Epithelial cell of esophagus (primary cell): Measurements from ENCODE around the gene SQOR.
A peak's percentile ranks its signal among the peaks of the same experiment; 100 is the strongest.

Experiments used
- DNase-seq: peaks from one replicate; pipeline ENCODE4 v3.0.0; 2010; ENCODE audit warnings: low read depth
- H3K4me3 ChIP-seq: 2 replicates; pipeline ENCODE4 v1.5.1; 2011; ENCODE audit warnings: mild to moderate bottlenecking, low read length, control low read depth
- TF ChIP-seq, protein P1 (sequence below): IDR thresholded peaks from 2 replicates; pipeline ENCODE4 v1.5.1; 2011; ENCODE audit warnings: low read depth, mild to moderate bottlenecking, low read length, control low read depth, inconsistent platforms; ENCODE audit not compliant: insufficient read depth; ENCODE audit errors: missing control alignments

SQOR gene

DNA sequence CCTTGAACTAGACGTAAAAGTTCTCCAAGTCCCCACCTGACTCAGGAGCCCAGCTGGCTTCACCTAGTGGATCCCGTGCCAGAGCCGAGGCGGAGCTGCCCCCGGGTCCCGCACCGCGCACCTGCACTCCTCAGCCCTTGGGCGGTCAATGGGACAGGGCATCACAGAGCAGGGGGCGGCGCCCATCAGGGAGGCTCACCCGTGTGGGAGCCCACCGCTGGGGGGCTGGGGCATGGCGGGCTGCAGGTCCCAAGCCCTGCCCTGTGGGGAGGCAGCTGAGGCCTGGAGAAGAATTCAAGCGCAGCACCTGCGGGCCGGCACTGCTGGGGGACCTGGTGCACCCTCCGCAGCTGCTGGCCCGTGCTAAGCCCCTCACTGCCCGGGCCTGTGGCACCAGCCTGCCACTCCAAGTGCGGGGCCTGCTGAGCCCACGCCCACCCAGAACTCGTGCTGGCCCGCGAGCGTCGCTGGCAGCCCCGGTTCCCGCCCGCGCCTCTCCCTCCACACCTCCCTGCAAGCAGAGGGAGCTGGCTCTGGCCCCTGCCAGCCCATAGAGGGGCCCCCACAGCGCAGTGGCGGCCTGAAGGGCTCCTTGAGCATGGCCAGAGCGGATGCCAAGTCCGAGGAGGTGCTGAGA is 16.2 kb downstream of the SQOR start:
- no peak for DNase-seq
- TF ChIP-seq, protein P1, sequence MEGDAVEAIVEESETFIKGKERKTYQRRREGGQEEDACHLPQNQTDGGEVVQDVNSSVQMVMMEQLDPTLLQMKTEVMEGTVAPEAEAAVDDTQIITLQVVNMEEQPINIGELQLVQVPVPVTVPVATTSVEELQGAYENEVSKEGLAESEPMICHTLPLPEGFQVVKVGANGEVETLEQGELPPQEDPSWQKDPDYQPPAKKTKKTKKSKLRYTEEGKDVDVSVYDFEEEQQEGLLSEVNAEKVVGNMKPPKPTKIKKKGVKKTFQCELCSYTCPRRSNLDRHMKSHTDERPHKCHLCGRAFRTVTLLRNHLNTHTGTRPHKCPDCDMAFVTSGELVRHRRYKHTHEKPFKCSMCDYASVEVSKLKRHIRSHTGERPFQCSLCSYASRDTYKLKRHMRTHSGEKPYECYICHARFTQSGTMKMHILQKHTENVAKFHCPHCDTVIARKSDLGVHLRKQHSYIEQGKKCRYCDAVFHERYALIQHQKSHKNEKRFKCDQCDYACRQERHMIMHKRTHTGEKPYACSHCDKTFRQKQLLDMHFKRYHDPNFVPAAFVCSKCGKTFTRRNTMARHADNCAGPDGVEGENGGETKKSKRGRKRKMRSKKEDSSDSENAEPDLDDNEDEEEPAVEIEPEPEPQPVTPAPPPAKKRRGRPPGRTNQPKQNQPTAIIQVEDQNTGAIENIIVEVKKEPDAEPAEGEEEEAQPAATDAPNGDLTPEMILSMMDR = no peak
- H3K4me3 ChIP-seq = no peak overlapping the region

DNA sequence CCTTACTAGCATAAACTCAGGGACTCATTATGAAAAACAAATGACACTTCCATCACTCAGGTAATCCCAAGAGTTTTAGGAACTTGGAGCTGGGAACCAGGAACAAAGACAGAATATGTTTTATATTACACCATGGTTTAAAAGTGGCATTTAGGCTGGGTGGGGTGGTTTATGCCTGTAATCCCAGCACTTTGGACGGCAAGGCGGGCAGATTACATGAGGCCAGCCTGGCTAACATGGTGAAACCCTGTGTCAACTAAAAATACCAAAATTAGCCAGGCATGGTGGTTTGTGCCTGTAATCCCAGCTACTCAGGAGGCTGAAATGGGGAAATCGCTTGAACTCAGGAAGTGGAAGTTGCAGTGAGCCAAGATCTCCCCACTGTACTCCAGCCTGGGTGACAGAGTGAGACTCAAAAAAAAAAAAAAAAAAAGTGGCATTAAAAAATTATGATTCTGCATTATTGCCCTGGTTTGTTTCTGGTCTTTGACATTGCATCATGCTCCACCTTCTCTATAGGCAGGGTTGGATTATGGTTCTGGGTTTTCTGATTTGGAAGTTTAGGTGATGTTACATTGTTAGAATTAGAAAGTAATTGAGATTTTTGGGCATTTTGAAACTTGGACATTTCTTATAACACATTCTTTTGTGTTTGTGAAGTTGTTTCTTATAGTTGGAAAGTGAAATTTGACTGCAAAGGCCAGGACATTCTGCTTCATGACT is 19.0 kb downstream of the SQOR start:
- TF ChIP-seq, protein P1 = no peak
- no peak for DNase-seq
- no peak overlapping the region for H3K4me3 ChIP-seq

DNA sequence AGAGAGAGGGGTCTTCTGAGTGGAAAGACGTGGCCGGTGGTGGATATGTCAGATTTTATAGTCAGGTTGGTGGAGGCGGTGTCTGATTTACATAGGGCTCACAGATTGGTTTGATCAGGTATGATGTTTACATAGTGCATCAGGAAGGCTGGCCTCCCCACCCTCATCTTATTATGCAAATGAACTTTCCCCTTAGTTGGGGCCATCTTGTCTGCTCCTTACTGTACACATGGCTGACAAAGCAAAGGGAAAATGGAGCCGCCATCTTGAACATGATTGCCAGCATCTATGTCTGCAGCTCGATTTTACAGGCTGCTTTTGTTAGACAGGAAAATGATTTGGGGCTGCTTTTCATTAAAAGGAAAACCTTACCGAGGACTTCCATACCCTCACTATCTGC is 19.9 kb downstream of the SQOR start:
- no peak for DNase-seq
- TF ChIP-seq, protein P1 = no peak
- H3K4me3 ChIP-seq = no peak overlapping the region

DNA sequence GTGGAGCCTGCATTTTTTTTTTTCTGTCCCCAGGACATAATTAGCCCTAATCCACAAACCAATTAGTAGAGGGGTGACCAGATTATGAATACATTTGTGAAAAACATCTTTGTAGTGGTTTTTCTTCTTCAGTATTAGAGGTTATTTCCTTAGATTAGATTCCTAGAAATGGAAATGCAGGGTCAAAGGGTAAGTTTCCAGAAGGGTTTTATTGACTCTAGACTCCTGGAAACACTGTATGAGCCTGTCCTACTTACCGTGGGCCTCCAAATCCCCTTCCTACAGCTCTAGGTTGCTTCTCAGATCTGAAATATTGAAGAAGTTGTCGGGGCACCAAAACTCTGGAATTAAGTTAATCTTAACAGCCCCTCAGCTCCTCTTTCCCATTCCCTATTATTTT is 22.4 kb downstream of the SQOR start:
- TF ChIP-seq, protein P1 = no peak
- no peak overlapping the region for H3K4me3 ChIP-seq
- DNase-seq = no peak

DNA sequence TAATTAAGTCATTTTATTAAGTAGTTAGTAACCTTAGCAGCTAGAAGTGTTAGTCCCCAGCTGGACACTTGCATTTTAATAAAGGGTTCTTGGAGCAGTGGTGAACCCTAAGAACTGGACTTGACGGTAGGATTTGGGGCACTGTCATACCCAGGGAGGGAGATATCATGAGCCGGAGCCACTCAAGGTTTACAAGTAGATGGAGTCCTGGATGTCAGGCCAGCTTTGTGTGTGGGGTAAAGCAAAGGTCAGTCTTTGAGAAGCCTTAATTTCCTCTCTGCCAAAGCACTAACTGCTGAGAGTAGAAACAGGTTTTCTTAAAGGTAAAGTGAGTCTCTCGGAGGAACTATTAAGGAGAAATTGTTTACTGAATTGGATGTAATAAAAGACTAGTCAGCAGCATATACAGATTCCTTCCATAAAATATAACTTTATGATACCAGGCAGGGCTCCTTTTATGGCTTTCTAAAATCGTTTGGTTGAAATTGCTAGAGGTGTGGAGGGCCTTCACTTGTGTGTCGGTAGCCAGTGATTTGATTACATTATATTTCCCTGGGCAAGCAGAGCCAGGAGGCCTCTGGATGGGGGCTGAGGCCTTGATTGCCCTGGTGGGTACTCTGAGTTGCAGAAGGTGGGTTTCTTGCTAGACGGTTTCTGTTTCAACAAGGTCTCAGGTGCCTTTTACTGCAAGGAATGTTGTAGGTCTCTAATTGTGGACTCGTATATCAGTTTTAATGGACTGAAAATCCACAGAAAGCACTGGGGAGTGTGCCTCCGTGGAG is 23.1 kb downstream of the SQOR start:
- TF ChIP-seq, protein P1 = no peak
- no peak overlapping the region for H3K4me3 ChIP-seq
- DNase-seq = no peak

DNA sequence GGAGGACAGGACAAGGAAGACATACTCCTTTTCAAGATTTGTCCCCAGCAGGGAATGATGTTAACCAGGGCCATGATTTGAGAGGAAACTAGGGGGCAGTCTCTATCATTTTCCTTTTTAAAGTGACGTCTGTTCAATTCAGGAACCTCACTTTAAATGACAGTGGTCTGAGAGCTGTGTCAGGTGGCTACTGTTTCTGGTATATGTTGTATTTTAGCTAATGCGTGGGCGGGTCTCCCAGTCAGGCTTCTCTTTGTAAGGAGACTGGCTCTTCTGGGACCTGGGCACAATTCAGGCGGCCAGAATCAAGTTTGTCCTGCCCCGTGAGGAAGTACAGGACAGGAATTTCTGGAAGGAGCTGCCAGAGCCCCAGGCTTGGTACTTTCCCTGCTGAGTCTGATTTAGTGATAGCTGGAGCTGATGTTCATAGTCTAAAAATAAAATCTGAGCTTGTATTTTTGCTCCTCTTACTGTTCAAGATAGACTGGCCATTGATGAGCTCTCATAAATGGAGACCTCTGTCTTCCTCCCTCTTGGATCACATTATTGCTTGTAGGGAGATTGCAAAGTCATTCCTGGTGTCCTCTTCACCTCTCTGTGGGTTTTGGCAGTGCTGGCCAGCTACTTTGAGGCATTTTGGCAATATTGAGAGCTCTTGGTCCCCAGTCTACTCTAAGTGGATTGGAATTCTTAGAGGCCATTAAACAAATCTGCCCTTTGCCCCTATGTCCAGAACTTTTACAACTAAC is 25.6 kb downstream of the SQOR start:
- H3K4me3 ChIP-seq = no peak overlapping the region
- peak; percentile 85 for DNase-seq
- TF ChIP-seq, protein P1 = no peak
